ENCODE results near the gene SNX11. TPM values are rescaled to one million over a fixed set of nuclear protein-coding genes. Genes with fewer than 3 reads are reported as not detected.

Gene SNX11
- total RNA-seq, 1 donor from 2014 or later, result 24.7 TPM

DNA sequence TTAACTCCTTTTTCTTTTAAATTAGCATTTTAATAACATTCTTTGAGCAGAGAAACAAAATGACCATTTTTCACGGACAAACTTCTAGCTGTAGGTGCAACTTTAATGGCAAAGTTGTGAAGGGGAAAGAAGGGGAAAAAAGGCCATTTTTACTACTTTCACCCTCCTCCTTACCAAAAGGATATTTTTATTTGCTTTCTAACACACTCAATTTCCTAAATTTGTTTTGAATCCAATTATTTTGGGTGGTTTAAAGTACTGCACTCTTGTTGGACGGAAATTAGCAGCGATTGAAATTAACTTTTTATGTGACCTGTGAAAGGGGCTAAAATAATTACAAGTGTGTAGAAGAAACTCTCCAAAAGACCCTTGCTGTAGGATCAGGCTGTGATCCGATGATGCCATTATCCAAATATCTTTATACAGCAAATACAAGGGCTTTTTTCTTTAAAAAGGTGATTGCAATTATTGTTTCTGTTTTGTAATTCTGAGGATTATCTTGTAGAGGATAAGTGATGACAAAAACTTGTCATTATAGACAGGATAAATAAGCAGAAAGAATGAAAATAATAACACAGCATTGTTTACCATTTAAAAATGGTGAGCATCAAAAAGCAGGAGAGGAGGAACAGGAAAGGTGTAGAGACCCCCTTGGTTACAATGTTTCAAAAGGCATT, 42.4 kb downstream of the SNX11 start:
- H3K36me3 Mint-ChIP-seq (ENCODE audit: low read depth), result no peaks in the 10 kb centered on the region
- DNase-seq (ENCODE audit: low spot score), result no peak
- no peak overlapping the region for H3K27ac Mint-ChIP-seq (ENCODE audit: unreplicated experiment)
- no peaks in the 10 kb centered on the region for H3K4me1 Mint-ChIP-seq (ENCODE audit: low read depth)
- no peaks in the 10 kb centered on the region for H3K9me3 Mint-ChIP-seq (ENCODE audit: low read depth)
- TF ChIP-seq, protein P1, sequence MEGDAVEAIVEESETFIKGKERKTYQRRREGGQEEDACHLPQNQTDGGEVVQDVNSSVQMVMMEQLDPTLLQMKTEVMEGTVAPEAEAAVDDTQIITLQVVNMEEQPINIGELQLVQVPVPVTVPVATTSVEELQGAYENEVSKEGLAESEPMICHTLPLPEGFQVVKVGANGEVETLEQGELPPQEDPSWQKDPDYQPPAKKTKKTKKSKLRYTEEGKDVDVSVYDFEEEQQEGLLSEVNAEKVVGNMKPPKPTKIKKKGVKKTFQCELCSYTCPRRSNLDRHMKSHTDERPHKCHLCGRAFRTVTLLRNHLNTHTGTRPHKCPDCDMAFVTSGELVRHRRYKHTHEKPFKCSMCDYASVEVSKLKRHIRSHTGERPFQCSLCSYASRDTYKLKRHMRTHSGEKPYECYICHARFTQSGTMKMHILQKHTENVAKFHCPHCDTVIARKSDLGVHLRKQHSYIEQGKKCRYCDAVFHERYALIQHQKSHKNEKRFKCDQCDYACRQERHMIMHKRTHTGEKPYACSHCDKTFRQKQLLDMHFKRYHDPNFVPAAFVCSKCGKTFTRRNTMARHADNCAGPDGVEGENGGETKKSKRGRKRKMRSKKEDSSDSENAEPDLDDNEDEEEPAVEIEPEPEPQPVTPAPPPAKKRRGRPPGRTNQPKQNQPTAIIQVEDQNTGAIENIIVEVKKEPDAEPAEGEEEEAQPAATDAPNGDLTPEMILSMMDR (IDR thresholded peaks at IDR 0.05), result no peak
- H3K27me3 Mint-ChIP-seq (ENCODE audit: low read depth), result peaks cover 74% of the 10 kb centered on the region
- H3K4me3 Mint-ChIP-seq (ENCODE audit: unreplicated experiment), result no peak overlapping the region

DNA sequence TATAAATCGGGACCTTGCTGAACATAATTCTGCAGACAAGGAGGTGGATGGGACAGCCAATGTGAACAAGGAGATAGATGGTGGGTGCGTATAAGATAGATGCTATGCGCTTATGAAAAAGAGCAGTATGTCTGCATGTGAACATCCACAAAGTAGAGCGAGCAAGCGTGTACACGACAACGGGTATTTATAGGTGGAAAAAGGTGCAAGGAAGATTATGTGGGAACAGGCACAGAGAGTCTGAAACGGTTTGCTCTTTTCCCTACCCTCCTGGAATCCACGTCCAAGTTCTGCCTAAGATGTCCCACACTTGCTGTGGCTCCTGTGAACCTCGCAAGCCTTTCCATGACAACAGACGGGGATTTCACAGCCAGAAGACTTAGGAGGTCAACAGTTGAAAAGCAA, 43.0 kb downstream of the SNX11 start:
- TF ChIP-seq, protein P1 (IDR thresholded peaks at IDR 0.05), result no peak
- Mint-ChIP-seq H3K4me3 (ENCODE audit: unreplicated experiment) (no peak overlapping the region), H3K27ac (ENCODE audit: unreplicated experiment) (no peak overlapping the region), H3K27me3 (ENCODE audit: low read depth) (peaks cover 73% of the 10 kb centered on the region), H3K9me3 (ENCODE audit: low read depth) (no peaks in the 10 kb centered on the region), H3K4me1 (ENCODE audit: low read depth) (no peaks in the 10 kb centered on the region), H3K36me3 (ENCODE audit: low read depth) (no peaks in the 10 kb centered on the region)
- DNase-seq (ENCODE audit: low spot score), result no peak

DNA sequence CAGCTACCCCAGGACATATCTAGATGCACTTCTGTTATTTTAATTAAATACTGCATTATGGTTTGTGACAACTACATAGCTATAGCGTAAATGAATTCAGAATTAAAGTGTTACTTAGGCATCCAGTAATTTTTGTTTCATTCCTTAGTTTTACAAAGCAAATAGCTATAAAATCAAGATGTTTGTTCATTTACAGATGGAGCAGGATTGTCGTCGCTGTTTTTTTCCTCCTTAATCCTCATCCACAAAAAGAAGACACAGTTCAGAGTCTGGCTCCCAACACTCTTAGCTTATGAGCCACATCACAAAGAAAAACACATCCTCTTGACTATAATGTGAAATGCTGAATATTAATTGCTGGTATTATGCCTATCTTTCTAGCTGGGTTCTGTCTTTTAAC, 43.7 kb downstream of the SNX11 start:
- Mint-ChIP-seq H3K27me3 (ENCODE audit: low read depth) (peaks cover 72% of the 10 kb centered on the region), H3K9me3 (ENCODE audit: low read depth) (no peaks in the 10 kb centered on the region), H3K27ac (ENCODE audit: unreplicated experiment) (no peak overlapping the region), H3K4me1 (ENCODE audit: low read depth) (no peaks in the 10 kb centered on the region), H3K36me3 (ENCODE audit: low read depth) (no peaks in the 10 kb centered on the region), H3K4me3 (ENCODE audit: unreplicated experiment) (no peak overlapping the region)
- DNase-seq (ENCODE audit: low spot score), result no peak
- TF ChIP-seq, protein P1 (IDR thresholded peaks at IDR 0.05), result no peak

DNA sequence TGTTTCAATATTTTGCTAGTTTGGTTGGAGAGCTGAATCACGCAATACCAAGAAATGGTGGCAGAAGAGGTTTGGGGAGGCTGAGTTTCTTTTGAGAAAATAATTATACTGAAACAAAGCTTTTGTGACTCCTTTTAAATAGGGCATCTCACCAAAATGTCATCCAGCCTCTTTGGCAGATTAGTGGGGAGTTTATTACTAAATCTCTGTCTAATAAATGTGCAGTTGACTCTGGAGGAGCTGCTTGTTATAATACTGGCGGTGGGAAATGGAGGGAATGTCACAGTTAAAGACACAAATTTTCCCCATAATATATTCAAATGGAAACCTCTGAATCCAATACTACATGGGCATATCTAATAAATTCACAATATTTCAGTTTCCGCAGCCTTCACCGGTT, 44.7 kb downstream of the SNX11 start:
- Mint-ChIP-seq H3K4me1 (ENCODE audit: low read depth) (no peaks in the 10 kb centered on the region), H3K27ac (ENCODE audit: unreplicated experiment) (no peak overlapping the region), H3K9me3 (ENCODE audit: low read depth) (no peaks in the 10 kb centered on the region), H3K36me3 (ENCODE audit: low read depth) (no peaks in the 10 kb centered on the region), H3K4me3 (ENCODE audit: unreplicated experiment) (no peak overlapping the region), H3K27me3 (ENCODE audit: low read depth) (peaks cover 68% of the 10 kb centered on the region)
- TF ChIP-seq, protein P1 (IDR thresholded peaks at IDR 0.05), result no peak
- no peak for DNase-seq (ENCODE audit: low spot score)

DNA sequence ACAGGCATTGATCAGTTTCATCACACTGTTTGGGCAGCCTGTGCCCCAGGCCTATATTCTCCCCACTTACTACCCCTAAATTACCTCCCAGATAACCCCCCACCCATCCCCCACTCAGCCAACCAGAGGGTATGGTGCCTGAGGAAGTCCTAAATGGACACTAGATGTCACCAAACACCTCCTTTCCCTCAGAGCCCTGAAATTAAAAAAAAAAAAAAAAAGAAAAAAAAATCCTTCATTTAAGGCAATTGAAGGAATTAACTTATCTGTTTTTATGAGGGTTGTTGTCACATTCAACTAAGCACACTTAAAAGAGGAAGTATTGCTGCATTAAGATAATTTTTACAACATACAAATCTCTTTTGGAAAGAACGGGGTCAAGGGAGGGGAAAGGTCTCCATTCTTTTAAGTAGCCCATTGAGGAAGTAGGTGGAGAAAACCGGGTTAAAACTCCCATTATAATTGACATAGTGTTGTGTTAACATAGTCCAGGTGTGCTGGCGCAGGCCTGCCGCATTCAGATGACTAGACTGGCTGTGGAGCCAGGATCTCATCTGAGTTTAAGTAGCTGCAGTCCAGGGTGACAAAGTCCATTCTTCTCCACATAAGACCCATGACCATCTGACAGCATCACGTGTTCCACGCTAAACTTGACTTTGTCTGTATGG, 46.3 kb downstream of the SNX11 start:
- H3K4me1 Mint-ChIP-seq (ENCODE audit: low read depth), result no peaks in the 10 kb centered on the region
- H3K27ac Mint-ChIP-seq (ENCODE audit: unreplicated experiment), result no peak overlapping the region
- TF ChIP-seq, protein P1 (IDR thresholded peaks at IDR 0.05), result peak; percentile 86
- H3K4me3 Mint-ChIP-seq (ENCODE audit: unreplicated experiment), result no peak overlapping the region
- no peaks in the 10 kb centered on the region for H3K9me3 Mint-ChIP-seq (ENCODE audit: low read depth)
- DNase-seq (ENCODE audit: low spot score), result no peak
- no peaks in the 10 kb centered on the region for H3K36me3 Mint-ChIP-seq (ENCODE audit: low read depth)
- peaks cover 54% of the 10 kb centered on the region for H3K27me3 Mint-ChIP-seq (ENCODE audit: low read depth)

All from chondrocyte (in vitro differentiated cells).